Kidney (tissue), 14 donors: ENCODE data around the gene LTBP1. TPM values are rescaled to one million over a fixed set of nuclear protein-coding genes. Genes with fewer than 3 reads are reported as not detected.

Experiments used
- DNase-seq, 5 donors: peaks; one replicate each; pipeline ENCODE4 v3.0.0-alpha.2; 2013 to 2020
- FAIRE-seq: peaks from 2 replicates; lab custom pipeline; 2012; peaks lifted over from hg19 to GRCh38; lab: Jason Lieb, UNC
- H3K27ac ChIP-seq, 2 donors: one replicate each; pipeline ENCODE4 v1.7.0; 2013; ENCODE audit warnings: low read depth in 2 of 2, low read length in 2 of 2, inconsistent platforms in 1 of 2
- H3K27me3 ChIP-seq: one replicate; pipeline ENCODE4 v1.7.1; 2013; ENCODE audit warnings: low read length, inconsistent platforms; ENCODE audit not compliant: control insufficient read depth, insufficient read depth
- H3K36me3 ChIP-seq, 3 donors: one replicate each; pipeline versions ENCODE4 v1.7.0 to v1.7.1; 2013; ENCODE audit warnings: low read length in 3 of 3, control low read depth in 1 of 3, inconsistent platforms in 1 of 3; ENCODE audit not compliant: insufficient read depth in 3 of 3, control insufficient read depth in 2 of 3
- H3K4me1 ChIP-seq, 3 donors: one replicate each; pipeline versions ENCODE4 v1.7.0 to v1.7.1; 2013; ENCODE audit warnings: low read length in 3 of 3, inconsistent platforms in 1 of 3, low read depth in 1 of 3; ENCODE audit not compliant: control insufficient read depth in 2 of 3, insufficient read depth in 2 of 3
- H3K4me3 ChIP-seq, 3 donors: one replicate each; pipeline versions ENCODE4 v1.7.0 to v1.8.1; 2013; ENCODE audit warnings: low read length in 3 of 3, control low read depth in 1 of 3, inconsistent platforms in 1 of 3
- H3K9ac ChIP-seq, 3 donors: one replicate each; pipeline versions ENCODE4 v1.7.0 to v1.7.1; 2013; ENCODE audit warnings: low read length in 3 of 3, control low read depth in 1 of 3, inconsistent platforms in 1 of 3
- H3K9me3 ChIP-seq, 3 donors: one replicate each; pipeline versions ENCODE4 v1.7.0 to v1.7.1; 2013; ENCODE audit warnings: low read length in 3 of 3, control low read depth in 1 of 3, inconsistent platforms in 1 of 3; ENCODE audit not compliant: control insufficient read depth in 2 of 3, insufficient read depth in 1 of 3
- CTCF ChIP-seq: IDR thresholded peaks from 3 replicates; pipeline ENCODE4 v1.5.1; 2012; ENCODE audit warnings: mild to moderate bottlenecking, moderate library complexity, borderline replicate concordance; ENCODE audit not compliant: insufficient read depth; ENCODE audit errors: extremely low read depth
- intact Hi-C: fragments of 100-400 bp; cut with DNase I; formaldehyde crosslinking; loops from one replicate; pipeline ENCODE4 v1.11.1; 2022
- polyA plus RNA-seq: library from polyadenylated mRNA; stranded (reverse); fragments of 350-450 nt; fragmentation: Illumina TruSeq; extraction: RNeasy Lipid Tissue Mini Kit (QIAGEN cat#74804); gene quantifications from one replicate; pipeline ENCODE4 v1.2.3, GENCODE V29; 2014; ENCODE audit warnings: low read depth, low replicate concordance; ENCODE audit not compliant: insufficient read depth
- total RNA-seq: library from RNA; stranded (reverse); fragmentation: NEBNext Ultra II Directional; extraction: Animal tissue kit (Norgen Biotek cat#: 25700); gene quantifications from one replicate; pipeline ENCODE4 v1.2.1, GENCODE V29; 2021
- donor health status: control.
- donor health status: control.
- donor health status: control.
- donor health status: control.
- donor health status: control.
- donor health status: DM: yes; HTN: yes; CAD: no.
- donor health status: Normal renal cell carcinoma (clear cell type).

LTBP1 gene
- total and polyA plus RNA-seq, 2 donors from 2014 or later = 9.3 to 39.8 TPM

DNA sequence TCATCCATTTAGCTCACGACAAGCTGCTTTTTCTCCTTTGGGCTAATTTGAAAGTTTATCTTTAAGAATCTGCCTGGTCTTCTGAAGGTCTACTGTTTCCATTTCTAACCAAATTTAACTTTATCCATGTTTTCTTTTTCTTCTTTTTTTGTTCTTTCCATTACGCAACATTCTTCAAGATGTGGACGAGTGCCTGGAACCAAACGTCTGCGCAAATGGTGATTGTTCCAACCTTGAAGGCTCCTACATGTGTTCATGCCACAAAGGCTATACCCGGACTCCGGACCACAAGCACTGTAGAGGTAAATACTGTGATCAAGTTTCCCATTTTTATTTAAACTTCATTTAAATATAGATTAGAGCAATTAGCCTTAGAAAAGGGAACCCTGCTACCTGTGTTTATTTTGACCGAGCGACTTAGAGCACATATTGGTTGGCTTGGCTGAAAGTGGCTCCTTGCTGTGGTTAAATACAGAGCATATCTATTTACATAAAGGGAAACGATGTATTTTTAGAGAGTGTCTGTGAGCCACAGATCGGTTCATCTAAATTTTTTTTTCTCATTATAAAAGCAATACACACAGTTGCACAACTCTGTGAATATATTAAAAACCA is 346.3 kb downstream of the LTBP1 start:
- H3K9ac ChIP-seq = no peak overlapping the region
- H3K9me3 ChIP-seq = no peaks in the 10 kb centered on the region
- no peak for DNase-seq
- TF ChIP-seq CTCF = no peak
- intact Hi-C loops = no loop called here
- no peak for FAIRE-seq
- H3K27ac ChIP-seq = no peak overlapping the region
- H3K36me3 ChIP-seq = no peaks in the 10 kb centered on the region
- H3K4me3 ChIP-seq = no peak overlapping the region
- peaks cover 0 to 4% (median 0%) of the 10 kb centered on the region in 3 donors for H3K4me1 ChIP-seq
- H3K27me3 ChIP-seq = no peaks in the 10 kb centered on the region

DNA sequence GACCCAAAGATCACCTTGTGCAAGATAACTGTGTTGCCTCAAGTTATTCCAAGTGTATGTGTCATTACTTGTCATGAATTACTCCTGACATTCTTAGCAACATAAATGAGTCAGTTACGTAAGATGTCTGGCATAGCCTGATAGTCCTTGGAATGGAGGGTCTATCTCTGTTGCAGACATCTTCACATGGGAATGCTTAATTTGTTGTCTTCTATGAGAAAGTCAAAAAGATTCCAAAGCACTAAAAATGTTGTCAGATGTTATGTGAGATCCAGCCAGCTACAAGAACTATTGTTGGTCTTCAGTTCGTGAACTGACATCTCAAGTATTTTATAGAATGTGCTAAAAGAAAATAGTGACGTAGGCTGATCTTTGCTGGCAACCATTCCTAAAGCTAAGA is 351.5 kb downstream of the LTBP1 start:
- FAIRE-seq = no peak
- intact Hi-C loops = no loop called here
- no peak overlapping the region for H3K9ac ChIP-seq

DNA sequence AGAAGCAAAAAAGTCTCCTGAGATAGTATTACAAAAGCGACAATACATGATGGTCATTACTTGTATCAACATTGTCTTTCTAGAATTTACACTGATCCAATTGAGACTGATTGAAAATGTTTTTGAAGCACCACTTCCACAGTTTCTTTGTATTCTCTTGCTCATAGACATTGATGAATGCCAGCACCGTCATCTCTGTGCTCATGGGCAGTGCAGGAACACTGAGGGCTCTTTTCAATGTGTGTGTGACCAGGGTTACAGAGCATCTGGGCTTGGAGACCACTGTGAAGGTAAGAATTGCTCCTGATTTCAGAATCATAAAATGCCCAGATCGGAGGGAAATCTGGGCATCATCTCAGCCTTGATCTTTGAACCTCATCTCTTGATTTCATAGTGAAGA is 354.6 kb downstream of the LTBP1 start:
- no peak for DNase-seq
- Histone ChIP-seq H3K27ac (no peak overlapping the region), H3K27me3 (no peaks in the 10 kb centered on the region), H3K9me3 (no peaks in the 10 kb centered on the region), H3K36me3 (no peaks in the 10 kb centered on the region), H3K4me3 (no peak overlapping the region), H3K9ac (no peak overlapping the region), H3K4me1 (no peaks in the 10 kb centered on the region)
- intact Hi-C loops = no loop called here
- no peak for FAIRE-seq
- TF ChIP-seq CTCF = no peak

More for the DNA sequence above, 351.5 kb downstream of the LTBP1 start:
- Histone ChIP-seq H3K4me1 (no peaks in the 10 kb centered on the region), H3K36me3 (no peaks in the 10 kb centered on the region), H3K9me3 (no peaks in the 10 kb centered on the region), H3K27ac (no peak overlapping the region), H3K27me3 (no peaks in the 10 kb centered on the region), H3K4me3 (no peak overlapping the region)
- no peak for DNase-seq
- TF ChIP-seq CTCF = no peak

GRCh38 chr2:33302348-33302747 is 355.6 kb downstream of the LTBP1 start:
- Histone ChIP-seq H3K9ac (no peak overlapping the region), H3K27ac (no peak overlapping the region), H3K4me1 (no peaks in the 10 kb centered on the region), H3K9me3 (no peaks in the 10 kb centered on the region), H3K36me3 (no peaks in the 10 kb centered on the region), H3K27me3 (no peaks in the 10 kb centered on the region), H3K4me3 (no peak overlapping the region)
- intact Hi-C loops = no loop called here
- FAIRE-seq = no peak
- no peak for DNase-seq
- TF ChIP-seq CTCF = no peak
